Measurements from ENCODE around the gene SDK1. TPM values are rescaled to one million over a fixed set of nuclear protein-coding genes. Genes with fewer than 3 reads are reported as not detected.

Gene SDK1
- total RNA-seq, 1 donor from 2014 or later: 0.53 TPM

GRCh38 chr7:3397324-3397723, 96.3 kb downstream of the SDK1 start:
- DNase-seq (ENCODE audit: low spot score): no peak
- ATAC-seq: no peak

GRCh38 chr7:3399858-3400257, 98.8 kb downstream of the SDK1 start:
- ATAC-seq (peak; percentile 67), DNase-seq (ENCODE audit: low spot score) (no peak)

GRCh38 chr7:3404501-3404900, 103.4 kb downstream of the SDK1 start:
- DNase-seq (ENCODE audit: low spot score) (no peak), ATAC-seq (peak; percentile 57)

GRCh38 chr7:3408814-3409595, 108.0 kb downstream of the SDK1 start:
- no peak for ATAC-seq
- DNase-seq (ENCODE audit: low spot score): no peak

- ATAC-seq (no peak), DNase-seq (ENCODE audit: low spot score) (no peak)
Observed at GRCh38 chr7:3412871-3413270, 111.8 kb downstream of the SDK1 start.

- no peak for ATAC-seq
- no peak for DNase-seq (ENCODE audit: low spot score)
Observed at GRCh38 chr7:3415861-3416312, 114.8 kb downstream of the SDK1 start.

GRCh38 chr7:3416453-3416852, 115.4 kb downstream of the SDK1 start:
- no peak for DNase-seq (ENCODE audit: low spot score)
- ATAC-seq: no peak

DNA sequence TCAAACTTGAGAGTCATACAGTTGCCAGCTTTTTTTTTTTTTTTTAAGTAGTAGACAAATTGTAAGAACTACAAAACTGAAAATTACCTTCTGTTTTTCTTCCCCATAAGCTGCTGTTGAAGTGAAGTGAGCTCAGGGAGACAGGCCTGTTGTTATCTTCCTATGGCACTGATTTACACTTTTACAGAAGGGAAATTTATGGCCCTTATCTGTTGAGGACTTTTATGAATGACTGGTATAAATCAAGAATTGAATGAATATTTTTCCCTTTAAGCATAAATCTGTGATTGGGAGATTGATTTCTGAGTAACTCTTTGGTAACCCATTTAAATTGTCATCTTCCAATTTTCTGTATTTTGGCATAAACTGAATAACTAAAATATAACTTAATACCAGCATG, 124.0 kb downstream of the SDK1 start:
- DNase-seq (ENCODE audit: low spot score) (no peak), ATAC-seq (no peak)

GRCh38 chr7:3426064-3426463, 125.0 kb downstream of the SDK1 start:
- no peak for ATAC-seq
- no peak for DNase-seq (ENCODE audit: low spot score)

GRCh38 chr7:3427957-3428356, 126.9 kb downstream of the SDK1 start:
- no peak for ATAC-seq

DNA sequence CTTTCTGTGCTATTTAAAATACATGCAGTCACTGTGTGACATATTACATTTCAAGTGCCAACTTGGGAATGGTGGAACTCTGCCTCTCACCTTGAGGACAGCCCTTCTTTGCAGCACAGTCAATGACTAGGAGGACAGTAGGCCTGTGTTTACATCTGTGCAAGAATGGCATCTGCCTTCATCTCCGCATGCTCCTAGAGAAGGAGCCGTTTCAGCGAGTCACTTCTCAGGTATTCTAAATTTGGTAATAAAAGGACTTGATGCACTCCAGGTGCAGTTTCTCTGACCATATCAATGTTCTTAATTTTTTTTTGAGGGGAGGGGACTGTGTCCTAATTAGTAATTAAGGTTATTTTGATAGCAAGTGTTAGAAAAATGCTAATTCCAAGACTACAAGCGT, 128.9 kb downstream of the SDK1 start:
- DNase-seq (ENCODE audit: low spot score) (no peak), ATAC-seq (no peak)

More at GRCh38 chr7:3427957-3428356, 126.9 kb downstream of the SDK1 start:
- DNase-seq (ENCODE audit: low spot score): no peak

GRCh38 chr7:3430588-3430987, 129.5 kb downstream of the SDK1 start:
- no peak for ATAC-seq

DNA sequence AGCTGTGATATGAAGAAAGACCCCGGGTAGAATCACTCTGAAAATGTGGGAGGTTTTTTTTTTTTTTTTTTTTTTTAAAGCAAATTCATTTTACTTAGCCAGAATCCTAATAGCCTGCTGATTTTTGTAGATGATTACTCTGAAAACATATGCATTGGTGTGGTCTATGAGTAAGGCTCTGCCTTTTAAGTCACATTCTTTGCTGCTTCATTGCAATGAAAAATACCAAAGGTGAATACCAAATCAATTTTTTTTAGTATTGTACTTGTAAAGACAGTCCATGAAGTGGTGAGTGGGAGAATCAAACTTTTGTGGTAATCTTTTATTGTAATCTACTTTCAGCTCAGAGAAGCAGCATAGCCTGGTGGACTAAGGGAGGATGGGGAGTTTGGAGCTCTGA, 130.3 kb downstream of the SDK1 start:
- ATAC-seq (no peak), DNase-seq (ENCODE audit: low spot score) (no peak)

More at GRCh38 chr7:3430588-3430987, 129.5 kb downstream of the SDK1 start:
- no peak for DNase-seq (ENCODE audit: low spot score)

DNA sequence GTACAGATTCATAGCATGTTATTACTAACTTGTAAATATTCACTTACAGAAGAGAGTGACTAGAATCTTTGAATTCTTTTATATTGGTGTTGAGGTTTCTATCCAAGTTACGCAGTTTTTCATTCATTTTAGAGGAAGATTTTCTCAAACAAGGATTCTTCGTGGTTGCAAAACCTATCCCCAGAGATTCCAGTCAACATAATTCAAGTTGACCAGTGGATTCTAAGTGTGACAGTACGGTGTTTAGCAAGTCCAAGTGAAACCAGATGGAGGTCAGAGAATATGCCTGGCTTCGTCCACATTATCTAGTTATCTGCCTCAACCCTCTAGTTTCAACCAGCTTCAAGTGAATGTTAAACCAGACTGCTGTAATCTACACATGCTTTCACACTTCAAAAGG, 131.9 kb downstream of the SDK1 start:
- ATAC-seq (no peak), DNase-seq (ENCODE audit: low spot score) (no peak)

DNA sequence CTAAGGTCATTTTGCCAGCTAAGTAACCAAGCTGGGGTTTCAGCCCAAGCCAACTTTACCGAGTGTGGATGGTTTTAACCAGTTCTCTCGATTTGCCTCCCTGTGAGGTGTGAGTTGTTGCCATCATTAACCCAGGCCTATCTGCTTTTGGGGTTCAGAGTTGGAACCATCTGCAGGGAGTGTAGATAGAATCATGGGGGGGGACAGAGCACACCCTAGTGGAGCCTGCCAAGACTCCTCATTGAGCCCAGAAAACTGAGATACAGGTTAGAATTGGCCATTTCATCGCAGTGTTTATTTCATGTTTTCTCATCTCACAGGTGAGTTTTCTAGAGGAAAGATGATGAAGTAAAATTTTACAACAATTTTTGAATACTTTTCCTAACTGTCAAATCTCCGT, 133.6 kb downstream of the SDK1 start:
- no peak for DNase-seq (ENCODE audit: low spot score)
- no peak for ATAC-seq

- DNase-seq (ENCODE audit: low spot score) (no peak), ATAC-seq (no peak)
Observed at GRCh38 chr7:3436112-3436511, 135.1 kb downstream of the SDK1 start.

DNA sequence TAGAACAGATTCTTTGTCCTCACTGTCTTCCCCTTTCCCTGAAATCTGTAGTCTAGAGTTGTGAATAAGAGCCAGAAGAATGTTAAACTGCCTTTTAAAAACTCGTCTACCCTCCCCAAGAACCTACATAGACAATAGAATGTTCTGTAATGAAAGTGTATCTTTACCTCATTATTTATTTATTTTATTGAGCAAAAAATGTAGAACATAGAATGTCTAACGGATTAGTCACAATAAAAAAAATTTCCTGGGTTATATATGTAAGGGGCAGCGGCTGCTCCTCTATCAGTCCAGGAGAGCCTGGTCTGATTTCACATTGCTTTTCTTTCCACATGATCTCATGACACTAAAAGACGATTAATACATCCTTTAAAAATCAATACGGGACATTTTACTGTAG, 135.7 kb downstream of the SDK1 start:
- ATAC-seq: no peak
- DNase-seq (ENCODE audit: low spot score): no peak

- no peak for ATAC-seq
- no peak for DNase-seq (ENCODE audit: low spot score)
Observed at GRCh38 chr7:3437467-3437866, 136.4 kb downstream of the SDK1 start.

GRCh38 chr7:3438352-3438751, 137.3 kb downstream of the SDK1 start:
- ATAC-seq: no peak
- DNase-seq (ENCODE audit: low spot score): no peak

GRCh38 chr7:3439333-3440030, 138.4 kb downstream of the SDK1 start:
- DNase-seq (ENCODE audit: low spot score) (no peak), ATAC-seq (no peak)

DNA sequence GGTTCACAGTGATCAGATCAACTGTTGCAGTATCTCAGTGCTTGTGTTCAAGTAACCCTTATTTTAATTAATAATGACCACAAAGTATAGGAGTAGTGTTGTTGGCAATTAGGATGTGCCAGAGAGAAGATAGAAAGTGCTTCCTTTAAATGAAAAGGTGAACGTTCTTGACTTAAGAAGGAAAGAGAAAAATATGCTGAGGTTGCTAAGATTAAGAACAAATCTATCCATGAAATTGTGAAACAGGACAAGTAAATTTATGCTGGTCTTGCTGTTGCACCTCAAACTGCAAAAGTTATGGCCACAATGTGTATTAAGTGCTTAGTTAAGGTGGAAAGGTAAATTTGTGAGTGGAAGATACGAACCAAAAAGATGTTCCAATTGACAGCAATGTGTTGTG, 139.5 kb downstream of the SDK1 start:
- DNase-seq (ENCODE audit: low spot score): no peak
- no peak for ATAC-seq

DNA sequence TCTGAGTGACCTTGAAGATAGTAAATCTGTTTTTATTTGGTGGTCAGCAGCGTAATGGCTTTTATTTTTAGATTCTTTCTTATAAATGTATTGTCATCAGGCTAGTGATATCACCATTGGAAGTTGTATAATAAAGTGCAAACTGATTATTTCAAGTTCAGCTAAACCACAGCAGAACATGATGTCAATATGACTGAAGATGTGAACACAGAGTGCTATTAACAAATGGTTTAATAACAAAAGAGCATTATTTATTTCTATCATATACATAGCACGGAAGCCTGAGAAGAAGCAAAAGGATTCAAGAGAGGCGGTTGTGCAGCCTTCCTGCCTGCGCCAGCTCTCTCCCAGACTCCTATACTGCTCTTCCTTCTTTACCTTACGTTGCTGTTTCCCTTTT, 142.7 kb downstream of the SDK1 start:
- no peak for ATAC-seq
- no peak for DNase-seq (ENCODE audit: low spot score)
